Middle frontal gyrus (tissue), 1 donor: ENCODE measurements around the gene TTC28.
"Not testable (repeated sequence)": the region's sequence is repeated elsewhere in the genome, so short reads cannot be mapped to it uniquely, and the experiment has no call there.

ENCODE experiments used
- DNase-seq: peaks from one replicate; pipeline ENCODE4 v3.0.0-alpha.2; 2015; ENCODE audit warnings: low spot score; ENCODE audit errors: extremely low spot score

The TTC28 gene

GRCh38 chr22:28198692-28199091 is 480.9 kb downstream of the TTC28 start:
- no peak for DNase-seq

- DNase-seq = not testable (repeated sequence)
These were observed 488.1 kb downstream of the TTC28 start for GRCh38 chr22:28191571-28191970.

- DNase-seq = no peak
These were observed 491.3 kb downstream of the TTC28 start for GRCh38 chr22:28188178-28188879.

GRCh38 chr22:28187612-28188011 is 492.0 kb downstream of the TTC28 start:
- no peak for DNase-seq

GRCh38 chr22:28186641-28187040 is 493.0 kb downstream of the TTC28 start:
- no peak for DNase-seq

- no peak for DNase-seq
These were observed 494.5 kb downstream of the TTC28 start for GRCh38 chr22:28185130-28185529.

- no peak for DNase-seq
These were observed 496.4 kb downstream of the TTC28 start for GRCh38 chr22:28183078-28183860.

GRCh38 chr22:28180804-28181731 is 498.6 kb downstream of the TTC28 start:
- DNase-seq = no peak

GRCh38 chr22:28179392-28179791 is 500.2 kb downstream of the TTC28 start:
- no peak for DNase-seq

- no peak for DNase-seq
These were observed 503.7 kb downstream of the TTC28 start for GRCh38 chr22:28175730-28176492.

GRCh38 chr22:28174509-28174908 is 505.1 kb downstream of the TTC28 start:
- no peak for DNase-seq

- DNase-seq = no peak
These were observed 506.6 kb downstream of the TTC28 start for GRCh38 chr22:28172892-28173670.

- DNase-seq = no peak
These were observed 507.9 kb downstream of the TTC28 start for GRCh38 chr22:28171712-28172111.

- no peak for DNase-seq
These were observed 508.5 kb downstream of the TTC28 start for GRCh38 chr22:28171115-28171514.

- DNase-seq = not testable (repeated sequence)
These were observed 510.3 kb downstream of the TTC28 start for GRCh38 chr22:28169314-28169713.

GRCh38 chr22:28155808-28156207 is 523.8 kb downstream of the TTC28 start:
- no peak for DNase-seq

- no peak for DNase-seq
These were observed 524.8 kb downstream of the TTC28 start for GRCh38 chr22:28154861-28155260.

GRCh38 chr22:28151151-28151816 is 528.4 kb downstream of the TTC28 start:
- no peak for DNase-seq

- no peak for DNase-seq
These were observed 530.7 kb downstream of the TTC28 start for GRCh38 chr22:28148816-28149465.
